ENCODE results near the gene CARMIL3.
"Not testable (repeated sequence)": the region's sequence is repeated elsewhere in the genome, so short reads cannot be mapped to it uniquely, and the experiment has no call there.

Gene CARMIL3

DNA sequence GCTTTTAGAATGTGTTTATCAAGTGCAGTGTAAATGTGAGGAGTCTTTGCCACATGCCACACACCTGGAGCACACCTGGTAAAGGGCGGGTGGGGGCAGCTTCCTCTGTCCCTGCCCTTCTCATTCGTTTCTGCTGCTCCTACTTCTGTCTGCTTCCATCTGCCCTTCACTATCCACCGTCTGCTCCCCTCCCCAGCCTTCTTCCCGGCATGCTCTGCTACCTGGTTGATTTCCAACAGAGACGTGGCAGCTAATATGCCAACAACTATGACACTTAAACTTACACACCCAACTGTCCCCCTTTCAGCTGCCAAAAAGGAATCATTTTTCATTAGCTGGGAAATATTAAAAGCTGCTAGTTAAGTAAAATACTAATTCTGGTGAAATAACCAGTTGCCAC lies 9.1 kb upstream of the CARMIL3 start:
- DNase-seq = no peak

DNA sequence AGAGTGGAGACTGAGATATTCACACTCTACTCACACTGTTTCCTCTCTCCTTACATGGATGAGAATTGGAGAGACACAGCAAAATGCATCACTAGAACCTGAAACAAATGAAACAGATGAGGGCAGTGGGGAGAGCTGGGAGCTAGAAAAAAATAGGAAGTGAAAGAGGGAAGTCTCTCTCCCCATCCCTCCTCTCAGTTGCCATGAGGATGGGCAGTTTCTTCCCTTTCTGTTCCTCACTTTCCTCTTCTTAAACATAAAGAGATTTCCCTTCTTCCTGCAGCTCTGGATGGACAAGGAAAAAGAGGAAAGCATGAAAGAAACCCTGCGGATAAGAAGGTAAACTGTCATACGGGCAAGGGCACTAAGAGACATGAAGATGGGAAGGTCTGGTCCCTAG lies 2.8 kb upstream of the CARMIL3 start:
- DNase-seq = not testable (repeated sequence)

DNA sequence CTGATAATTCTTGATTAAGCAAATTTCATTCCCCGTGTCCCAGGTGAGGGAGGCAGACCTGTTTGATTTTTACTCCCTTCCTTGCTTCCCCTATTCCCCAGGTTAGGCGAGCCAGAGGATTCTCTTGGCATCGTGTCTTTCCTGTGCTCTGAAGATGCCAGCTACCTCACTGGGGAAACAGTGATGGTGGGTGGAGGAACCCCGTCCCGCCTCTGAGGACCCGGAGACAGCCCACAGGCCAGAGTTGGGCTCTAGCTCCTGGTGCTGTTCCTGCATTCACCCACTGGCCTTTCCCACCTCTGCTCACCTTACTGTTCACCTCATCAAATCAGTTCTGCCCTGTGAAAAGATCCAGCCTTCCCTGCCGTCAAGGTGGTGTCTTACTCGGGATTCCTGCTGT lies 1.1 kb upstream of the CARMIL3 start:
- not testable (repeated sequence) for DNase-seq

DNA sequence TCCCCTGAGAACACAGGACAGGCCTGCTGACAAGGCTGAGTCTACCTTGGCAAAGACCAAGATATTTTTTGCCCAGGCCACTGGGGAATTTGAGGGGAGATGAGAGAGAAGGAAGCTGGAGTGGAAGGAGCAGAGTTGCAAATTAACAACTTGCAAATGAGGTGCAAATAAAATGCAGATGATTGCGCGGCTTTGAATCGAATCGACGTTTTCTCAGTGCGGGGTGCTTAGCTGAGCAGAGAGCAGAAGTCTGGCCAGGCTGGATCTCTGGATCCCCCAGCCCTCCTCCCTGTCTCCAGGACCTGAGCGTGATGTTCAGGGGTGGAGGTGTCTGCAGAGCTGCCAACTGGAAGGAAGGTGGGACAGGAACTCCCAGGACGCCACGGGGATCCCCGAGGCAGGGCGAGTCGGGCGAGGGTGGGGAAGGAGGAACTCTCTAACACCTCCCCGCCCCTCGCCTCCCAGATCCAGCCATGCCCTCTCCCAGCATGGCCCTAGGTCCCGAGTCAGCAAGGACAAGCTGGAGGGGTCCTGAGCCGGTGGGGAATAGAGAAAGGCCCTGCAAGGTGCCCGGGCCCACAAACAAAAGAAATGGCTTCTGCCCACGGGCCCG lies 527 bp upstream of the CARMIL3 start:
- DNase-seq = no peak

DNA sequence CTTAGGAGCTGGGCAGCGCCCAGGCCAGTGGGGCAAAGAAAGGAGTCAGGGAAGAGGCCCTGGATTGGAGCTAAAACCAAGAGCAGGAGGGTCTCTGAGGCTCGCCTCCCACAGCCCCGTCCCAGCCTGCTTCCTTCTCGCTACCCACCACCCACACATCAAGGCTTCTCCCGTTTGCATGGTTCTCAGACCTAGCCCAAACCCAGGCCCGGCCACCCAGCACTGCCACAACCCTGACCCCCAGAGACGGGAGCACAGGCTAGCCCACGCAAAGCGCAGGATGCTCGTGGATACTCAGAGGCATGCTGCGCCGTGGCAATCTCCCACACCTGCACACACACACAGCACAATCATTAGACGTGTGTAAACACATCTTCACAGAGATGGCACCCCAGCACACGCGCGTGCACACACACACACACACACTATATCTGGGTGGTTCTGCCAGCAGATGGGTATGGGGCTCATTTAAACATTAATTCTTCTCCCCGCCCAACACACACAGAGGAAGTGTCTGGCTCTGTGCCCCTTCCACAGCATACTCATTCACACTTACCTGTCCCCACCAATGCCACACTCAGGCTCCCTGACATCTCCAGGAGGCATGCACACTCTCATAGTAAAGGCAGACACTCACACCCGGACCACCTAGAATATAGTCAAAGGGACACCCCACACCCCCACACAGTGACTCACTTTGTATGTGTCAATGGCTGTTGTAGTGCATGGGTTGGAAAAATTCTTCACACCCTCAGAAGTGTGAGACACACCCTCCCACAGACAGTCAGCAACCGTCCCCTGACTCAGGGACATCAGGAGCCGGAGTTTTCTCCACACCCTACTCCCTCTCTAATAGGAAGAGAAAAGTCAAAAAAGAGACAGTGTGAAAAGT lies 1.1 kb downstream of the CARMIL3 start:
- no peak for DNase-seq

DNA sequence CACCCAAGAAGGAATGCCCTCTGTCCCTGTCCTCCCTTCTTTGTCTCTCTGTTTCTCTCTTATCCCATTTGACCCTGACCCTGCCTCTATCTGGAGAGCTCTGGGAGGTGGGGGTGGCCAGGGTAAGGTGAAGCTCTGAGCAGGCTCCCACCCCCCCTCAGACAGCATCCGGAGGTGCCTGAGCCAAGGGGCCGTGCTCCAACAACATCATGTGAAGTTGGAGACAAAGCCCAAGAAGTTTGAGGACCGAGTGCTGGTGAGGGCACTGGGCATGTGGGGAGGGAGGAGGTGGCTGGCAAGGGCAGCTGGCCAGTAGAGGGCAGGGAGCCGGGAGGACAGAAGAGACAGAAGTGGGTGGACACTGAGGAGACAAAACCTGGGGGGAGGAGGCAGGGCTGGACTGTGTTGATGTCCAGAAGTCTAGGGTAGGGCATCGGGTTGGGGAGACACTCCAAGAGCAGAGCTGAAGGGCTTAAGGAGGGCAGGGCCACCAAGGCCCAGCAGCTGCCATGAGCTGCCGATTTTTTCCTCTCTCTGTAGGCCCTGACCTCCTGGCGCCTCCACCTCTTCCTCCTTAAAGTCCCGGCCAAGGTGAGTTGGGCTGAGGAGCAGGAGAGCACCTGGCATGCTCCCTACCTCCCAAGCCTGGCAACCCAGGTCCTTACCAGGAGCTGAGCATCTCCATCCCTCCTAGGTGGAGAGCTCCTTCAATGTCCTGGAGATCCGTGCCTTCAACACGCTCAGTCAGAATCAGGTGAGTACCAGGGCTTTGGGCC lies 1.9 kb downstream of the CARMIL3 start:
- DNase-seq = no peak

DNA sequence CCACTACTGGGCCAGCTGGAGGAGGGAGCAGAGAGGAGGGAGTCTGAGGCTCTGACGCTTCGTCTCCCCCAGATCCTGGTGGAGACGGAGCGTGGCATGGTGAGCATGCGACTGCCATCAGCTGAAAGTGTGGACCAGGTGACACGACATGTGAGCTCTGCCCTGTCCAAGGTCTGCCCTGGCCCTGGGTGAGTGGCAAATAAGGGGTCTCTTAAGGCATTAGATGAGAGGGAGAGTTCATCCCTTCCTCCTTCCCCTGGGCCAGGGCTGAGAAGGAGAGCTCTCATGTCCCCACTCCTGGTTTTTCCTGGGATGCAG lies 2.5 kb downstream of the CARMIL3 start:
- DNase-seq = no peak

DNA sequence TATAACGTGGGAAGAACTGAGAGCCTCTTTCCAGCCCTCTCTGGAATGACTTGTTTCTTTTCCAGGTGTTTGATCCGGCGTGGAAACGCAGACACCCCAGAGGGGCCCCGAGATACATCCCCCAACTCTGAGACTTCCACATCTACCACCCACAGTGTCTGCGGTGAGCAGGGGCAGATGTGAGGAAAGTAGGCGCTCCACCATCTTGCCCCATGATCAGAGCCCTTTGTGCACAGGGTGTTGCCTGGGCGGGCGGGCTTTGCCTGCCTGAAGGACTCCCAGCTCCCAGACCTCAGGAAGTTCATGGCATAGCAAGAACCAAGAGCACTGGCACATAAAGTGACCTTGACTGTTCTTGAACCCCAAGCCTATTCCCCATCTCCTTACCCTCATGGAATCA lies 2.8 kb downstream of the CARMIL3 start:
- DNase-seq = no peak

DNA sequence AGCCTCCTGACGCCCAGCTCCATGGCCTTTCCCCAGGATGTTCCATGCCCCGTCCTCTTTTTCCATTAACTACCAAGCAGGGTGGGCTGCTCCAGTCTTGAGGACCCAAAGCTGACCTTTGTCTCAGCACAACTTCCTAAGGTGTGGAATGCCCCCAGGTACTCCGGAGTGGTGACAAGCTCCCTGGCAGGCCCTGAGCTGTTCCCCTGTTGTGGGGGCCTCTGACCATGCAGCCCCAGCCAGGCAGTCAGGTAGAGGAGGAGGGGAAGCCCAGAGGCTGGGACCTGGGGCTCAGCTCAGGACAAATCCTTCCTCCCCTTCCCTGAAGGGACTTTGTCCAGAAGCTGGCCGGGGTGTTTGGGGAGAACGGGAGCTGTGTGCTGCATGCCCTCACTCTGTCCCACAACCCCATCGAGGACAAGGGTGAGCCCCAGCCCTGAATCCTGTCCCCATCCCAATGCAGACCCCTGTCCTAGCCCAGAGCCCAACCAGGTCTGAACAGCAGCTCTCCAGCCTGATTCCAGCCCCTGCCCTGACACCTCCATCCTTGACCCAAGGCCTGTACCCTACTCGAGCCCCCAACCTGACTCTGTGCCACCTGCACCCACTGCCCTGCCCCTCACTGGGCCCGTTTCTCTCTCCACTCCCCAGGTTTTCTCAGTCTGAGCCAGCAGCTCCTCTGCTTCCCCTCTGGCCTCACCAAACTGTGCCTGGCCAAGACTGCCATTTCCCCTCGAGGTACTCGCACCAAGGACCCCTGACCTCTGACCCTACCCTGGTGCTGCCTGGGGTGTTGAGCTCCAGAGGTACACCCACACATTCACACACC lies 4.4 kb downstream of the CARMIL3 start:
- DNase-seq = no peak

DNA sequence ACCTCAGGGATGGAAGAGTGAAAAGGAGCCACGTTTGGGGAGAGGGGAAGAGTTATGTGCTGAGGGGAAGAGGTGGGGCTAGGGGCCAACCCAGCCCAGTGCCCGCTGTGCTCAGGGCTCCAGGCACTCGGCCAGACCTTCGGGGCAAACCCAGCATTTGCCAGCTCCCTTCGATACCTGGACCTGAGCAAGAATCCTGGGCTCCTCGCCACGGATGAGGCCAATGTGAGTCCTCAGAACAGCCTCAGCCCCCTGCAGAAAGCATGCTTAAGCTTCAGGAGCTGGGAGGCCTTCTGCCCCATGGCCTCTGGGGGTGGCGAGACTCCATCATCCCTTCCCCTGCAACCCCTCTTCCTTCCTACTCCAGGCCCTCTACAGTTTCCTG lies 5.0 kb downstream of the CARMIL3 start:
- no peak for DNase-seq

DNA sequence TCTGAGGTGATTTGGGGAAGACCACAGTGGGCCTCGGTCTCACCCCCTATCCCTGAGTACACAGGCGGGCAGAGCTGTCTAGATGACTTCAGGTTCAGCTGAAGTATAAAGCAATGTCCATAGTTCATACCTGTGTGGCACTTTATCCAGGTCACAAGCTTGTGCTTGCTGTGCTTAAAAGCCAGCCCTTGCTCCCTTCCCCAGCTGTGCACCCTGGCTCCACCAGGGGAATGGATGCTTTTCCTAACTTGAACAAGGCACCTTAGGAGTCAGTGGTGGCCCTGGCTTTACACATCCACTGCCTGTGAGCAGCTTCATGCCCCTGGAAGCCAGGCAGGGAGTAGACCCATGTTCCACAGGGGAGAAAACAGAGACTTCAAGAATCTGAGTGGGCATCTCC lies 5.5 kb downstream of the CARMIL3 start:
- DNase-seq = no peak

DNA sequence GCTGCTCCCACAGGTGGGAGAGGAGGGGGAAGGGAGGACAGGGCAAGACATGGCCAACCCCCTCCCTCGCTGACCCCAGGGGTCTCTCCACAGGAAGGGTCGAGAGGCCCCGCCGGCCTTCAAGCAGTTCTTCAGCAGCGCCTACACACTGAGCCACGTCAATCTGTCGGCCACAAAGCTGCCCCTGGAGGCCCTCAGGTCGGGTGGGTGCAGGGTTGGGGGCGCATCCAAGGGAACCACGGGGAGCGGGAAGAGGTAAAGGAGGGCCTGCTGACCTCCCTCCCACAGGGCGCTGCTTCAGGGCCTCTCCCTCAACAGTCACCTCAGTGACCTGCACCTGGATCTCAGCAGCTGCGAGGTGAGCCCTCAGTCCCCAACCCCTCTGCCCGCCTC lies 6.1 kb downstream of the CARMIL3 start:
- no peak for DNase-seq

DNA sequence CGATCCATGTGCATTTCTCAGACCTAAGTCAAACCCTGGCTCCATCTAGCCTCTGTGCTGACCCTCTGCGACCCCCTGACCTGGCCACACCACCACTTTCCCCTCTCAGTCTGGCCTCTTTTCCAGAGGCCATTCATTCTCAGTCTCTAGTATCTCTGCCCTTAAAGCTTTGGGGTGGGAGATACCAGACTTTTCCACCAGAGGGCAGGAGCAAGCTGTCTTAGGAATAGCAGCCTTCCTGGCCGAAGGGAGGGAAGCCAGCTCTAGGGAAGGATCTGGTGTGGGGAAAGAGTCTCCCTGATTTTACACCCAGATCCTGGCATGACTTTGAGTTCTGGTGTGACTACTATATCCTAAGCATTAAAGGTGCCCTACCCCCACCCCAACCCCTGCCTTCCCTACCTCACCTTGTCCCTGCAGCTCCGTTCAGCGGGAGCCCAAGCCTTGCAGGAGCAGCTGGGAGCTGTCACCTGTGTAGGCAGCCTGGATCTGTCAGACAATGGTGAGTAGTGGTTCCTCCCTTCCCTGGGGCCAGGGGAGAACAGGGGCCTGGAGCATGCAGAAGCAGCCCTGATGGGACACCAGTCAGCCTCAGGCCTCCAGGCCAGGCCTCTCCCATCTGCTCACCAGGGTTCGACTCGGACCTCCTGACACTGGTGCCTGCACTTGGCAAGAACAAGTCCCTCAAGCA lies 6.6 kb downstream of the CARMIL3 start:
- DNase-seq = peak; percentile 31

DNA sequence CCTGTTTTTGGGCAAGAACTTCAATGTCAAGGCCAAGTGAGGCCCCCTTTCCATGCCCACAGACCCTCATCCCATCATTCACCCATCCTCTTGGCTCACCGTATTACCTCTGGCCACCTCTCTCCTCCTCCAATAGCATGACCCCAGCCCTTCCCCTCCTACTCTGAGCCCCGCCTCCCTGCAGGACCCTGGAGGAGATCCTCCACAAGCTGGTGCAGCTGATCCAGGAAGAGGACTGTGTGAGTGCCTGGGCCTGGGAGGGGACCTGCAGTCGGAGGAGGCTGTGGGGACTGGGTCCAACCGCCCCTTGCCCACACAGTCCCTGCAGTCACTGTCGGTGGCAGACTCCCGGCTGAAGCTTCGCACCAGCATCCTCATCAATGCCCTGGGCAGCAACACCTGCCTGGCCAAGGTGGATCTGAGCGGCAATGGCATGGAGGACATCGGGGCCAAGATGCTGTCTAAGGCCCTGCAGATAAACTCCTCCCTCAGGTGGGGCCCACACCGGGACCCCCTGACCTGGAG lies 7.2 kb downstream of the CARMIL3 start:
- DNase-seq = no peak

DNA sequence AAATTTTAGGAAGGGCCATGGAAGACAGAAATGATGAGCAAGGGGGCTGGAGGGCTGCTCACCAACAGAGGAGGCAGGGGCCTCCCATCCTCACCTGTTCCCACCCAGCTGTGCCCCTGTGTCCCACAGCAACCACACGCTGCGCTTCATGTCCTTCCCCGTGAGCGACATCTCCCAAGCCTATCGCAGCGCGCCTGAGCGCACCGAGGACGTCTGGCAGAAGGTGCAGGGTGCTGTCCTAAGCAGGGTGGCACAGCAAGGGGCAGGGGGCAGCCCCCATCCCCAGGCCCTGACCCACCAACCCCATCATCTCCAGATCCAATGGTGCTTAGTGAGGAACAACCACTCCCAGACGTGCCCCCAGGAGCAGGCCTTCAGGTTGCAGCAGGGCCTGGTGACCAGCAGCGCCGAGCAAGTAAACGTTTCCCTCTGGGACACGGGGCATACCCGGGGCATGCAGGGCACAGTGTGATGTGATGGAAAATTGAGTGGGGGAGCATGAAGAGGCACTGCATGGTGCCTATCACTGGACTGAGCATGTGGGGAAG lies 8.1 kb downstream of the CARMIL3 start:
- DNase-seq = no peak

DNA sequence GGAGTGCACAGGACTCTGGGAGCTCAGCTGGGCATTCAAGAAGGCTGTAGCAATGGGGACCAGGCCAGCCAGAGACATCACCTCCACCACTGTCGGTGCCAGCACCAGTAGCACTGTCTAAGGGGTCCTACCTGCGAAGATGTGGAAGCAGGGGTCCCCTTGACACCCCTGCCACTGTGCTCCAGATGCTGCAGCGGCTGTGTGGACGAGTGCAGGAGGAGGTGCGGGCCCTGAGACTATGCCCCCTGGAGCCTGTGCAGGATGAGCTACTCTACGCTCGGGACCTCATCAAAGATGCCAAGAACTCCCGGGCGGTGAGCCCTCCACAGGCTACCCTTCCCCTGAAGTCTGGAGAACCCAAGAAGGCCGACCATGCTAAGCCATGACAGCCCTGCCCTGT lies 8.6 kb downstream of the CARMIL3 start:
- DNase-seq = no peak

DNA sequence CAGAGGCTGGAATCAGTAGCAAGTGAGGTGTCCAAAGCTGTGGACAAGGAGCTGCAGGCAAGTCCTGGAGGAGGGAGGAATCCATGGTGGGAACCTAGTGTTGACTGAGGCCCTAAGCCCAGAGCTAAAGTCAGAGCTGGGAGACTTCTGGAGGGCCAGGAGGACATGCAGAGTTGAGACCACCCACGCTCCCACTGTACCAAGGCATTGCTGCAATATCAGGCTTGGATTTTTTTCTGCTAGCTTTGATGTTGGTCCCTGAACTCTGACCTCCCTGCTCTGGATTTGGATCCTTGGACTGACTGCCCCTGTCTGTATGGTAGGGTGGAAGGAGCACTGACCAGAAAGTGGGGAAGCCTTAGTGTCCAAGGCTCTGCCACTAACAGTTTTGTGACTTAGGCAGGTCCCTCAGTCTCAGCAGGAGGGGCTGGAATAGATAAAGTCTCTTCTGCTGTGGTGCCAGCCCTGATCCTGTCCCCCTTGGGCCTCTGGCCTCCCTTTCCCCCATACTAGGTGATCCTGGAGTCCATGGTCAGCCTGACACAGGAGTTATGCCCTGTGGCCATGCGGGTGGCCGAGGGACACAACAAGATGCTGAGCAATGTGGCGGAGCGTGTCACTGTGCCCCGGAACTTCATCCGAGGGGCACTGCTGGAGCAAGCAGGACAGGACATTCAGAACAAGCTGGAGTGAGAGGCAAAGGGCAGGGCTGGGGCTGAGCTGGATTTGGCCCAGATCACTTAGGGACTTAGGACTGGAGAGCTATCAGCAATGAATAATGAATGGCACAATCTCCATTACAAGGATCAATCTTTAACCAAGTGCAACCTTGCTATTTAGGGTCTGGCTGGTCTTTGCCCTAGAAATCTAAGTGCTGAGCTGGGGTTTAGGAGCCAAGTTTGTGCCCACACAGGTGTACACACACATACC lies 9.4 kb downstream of the CARMIL3 start:
- no peak for DNase-seq

DNA sequence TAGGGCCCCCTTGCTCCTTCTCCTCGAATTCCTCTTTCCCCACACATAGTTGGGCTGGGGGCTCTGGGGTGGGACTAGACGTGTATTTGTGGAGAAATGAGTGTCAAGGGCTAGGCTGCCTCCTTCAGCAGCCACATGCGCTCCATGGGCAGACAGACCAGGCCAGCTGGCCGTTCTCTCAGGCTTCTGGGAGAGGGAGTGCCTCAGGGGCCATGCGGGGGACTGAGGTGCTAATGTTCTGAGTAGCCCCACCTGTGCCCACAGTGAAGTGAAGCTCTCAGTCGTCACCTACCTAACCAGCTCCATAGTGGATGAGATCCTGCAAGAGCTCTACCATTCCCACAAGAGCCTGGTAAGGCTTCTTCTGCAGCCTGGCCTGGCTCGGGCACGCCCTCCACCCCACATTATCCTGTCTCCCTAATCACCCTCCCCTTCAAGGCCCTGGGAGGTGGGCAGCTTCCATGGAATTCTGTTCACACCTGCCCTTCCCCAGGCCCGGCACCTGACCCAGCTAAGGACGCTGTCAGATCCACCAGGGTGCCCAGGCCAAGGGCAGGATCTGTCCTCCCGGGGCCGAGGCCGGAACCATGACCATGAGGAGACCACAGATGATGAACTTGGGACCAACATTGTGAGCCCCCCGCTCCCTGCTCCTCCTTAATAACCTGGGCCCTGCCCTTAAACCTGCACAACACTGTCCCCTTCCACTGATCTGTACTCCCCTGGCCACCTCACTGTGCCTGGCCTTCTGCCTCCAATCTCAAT lies 10.6 kb downstream of the CARMIL3 start:
- DNase-seq = no peak

DNA sequence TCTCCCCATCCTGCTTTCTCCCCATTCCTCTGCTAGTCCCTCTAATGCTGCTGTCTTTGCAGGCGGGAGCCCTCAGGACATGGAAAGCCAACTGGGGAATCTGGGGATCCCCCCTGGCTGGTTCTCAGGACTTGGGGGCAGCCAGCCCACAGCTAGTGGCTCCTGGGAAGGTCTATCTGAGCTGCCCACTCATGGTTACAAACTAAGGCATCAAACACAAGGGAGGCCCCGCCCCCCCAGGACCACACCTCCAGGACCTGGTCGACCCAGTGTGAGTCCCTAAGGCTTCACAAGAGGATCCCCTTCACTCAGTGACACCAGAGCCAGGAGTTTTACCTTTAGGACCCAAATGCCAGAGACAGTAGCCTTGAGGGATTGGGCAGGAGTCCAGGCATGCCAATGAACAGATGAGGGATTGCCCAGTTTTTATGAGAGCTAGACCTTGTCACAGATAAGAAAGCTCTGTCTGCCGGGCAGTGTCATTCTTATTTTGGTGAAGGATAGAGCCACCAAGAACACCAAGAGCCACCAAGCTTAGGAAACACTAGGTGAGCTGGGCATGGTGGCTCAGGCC lies 11.5 kb downstream of the CARMIL3 start:
- no peak for DNase-seq

Measured in DMS153 (cell line).